Peyer's patch (tissue), 4 donors: ENCODE results near the gene GLYAT. TPM values are rescaled to one million over a fixed set of nuclear protein-coding genes. Genes with fewer than 3 reads are reported as not detected.
"Not testable (repeated sequence)": the region's sequence is repeated elsewhere in the genome, so short reads cannot be mapped to it uniquely, and the experiment has no call there.

Source experiments
- DNase-seq, 3 donors: peaks; one replicate each; pipeline ENCODE4 v3.0.0-alpha.2; 2017 to 2019
- H3K27ac ChIP-seq, 4 donors: fragments of 200-600 bp; sonication (generic); one replicate each; pipeline ENCODE4 v1.5.1; 2016 to 2019
- H3K27me3 ChIP-seq, 2 donors: fragments of 200-600 bp; sonication (generic); one replicate each; pipeline ENCODE4 v1.5.1; 2019
- H3K36me3 ChIP-seq, 3 donors: fragments of 200-600 bp; sonication (generic); one replicate each; pipeline ENCODE4 v1.5.1; 2016 to 2019
- H3K4me1 ChIP-seq, 4 donors: fragments of 200-600 bp; sonication (generic); one replicate each; pipeline ENCODE4 v1.5.1; 2016 to 2019
- H3K4me3 ChIP-seq, 4 donors: fragments of 200-600 bp; sonication (generic); 1 replicate in 3 of 4; 2 replicates in 1 of 4; pipeline ENCODE4 v1.5.1; 2016 to 2019; ENCODE audit warnings: mild to moderate bottlenecking in 1 of 4
- H3K9me3 ChIP-seq, 4 donors: fragments of 200-600 bp; sonication (generic); one replicate each; pipeline ENCODE4 v1.5.1; 2016 to 2019; ENCODE audit warnings: mild to moderate bottlenecking in 1 of 4
- CTCF ChIP-seq, 6 experiments: fragments of 450-650 bp in 4 of 6; fragments of 200-600 bp in 2 of 6; sonication (generic) in 1 of 6; IDR thresholded peaks; one replicate each; pipeline ENCODE4 v1.5.1; 2017 to 2019; ENCODE audit warnings: antibody characterized with exemption in 6 of 6, mild to moderate bottlenecking in 3 of 6, moderate library complexity in 1 of 6
- POLR2A ChIP-seq, 2 donors: fragments of 450-650 bp; IDR thresholded peaks; one replicate each; pipeline ENCODE4 v1.5.1; 2017; ENCODE audit warnings: antibody characterized with exemption in 2 of 2, mild to moderate bottlenecking in 2 of 2, moderate library complexity in 2 of 2
- total RNA-seq, 4 donors: library from RNA; depleted of rRNA; stranded (reverse); fragments of >200 nt; gene quantifications; one replicate each; pipeline ENCODE4 v1.1.0, GENCODE V29; 2016

Gene GLYAT
- total RNA-seq, 4 donors from 2014 or later, result not detected

GRCh38 chr11:58711832-58712231, 19.9 kb downstream of the GLYAT start:
- H3K4me1 ChIP-seq, result no peaks in the 10 kb centered on the region
- H3K27ac ChIP-seq, result no peak overlapping the region
- no peak for DNase-seq
- TF ChIP-seq CTCF (IDR thresholded peaks at IDR 0.05), result no peak
- no peak for TF ChIP-seq POLR2A (IDR thresholded peaks at IDR 0.05)
- no peaks in the 10 kb centered on the region for H3K9me3 ChIP-seq
- no peak overlapping the region for H3K4me3 ChIP-seq
- no peaks in the 10 kb centered on the region for H3K27me3 ChIP-seq
- H3K36me3 ChIP-seq, result no peaks in the 10 kb centered on the region

- TF ChIP-seq POLR2A (IDR thresholded peaks at IDR 0.05) (no peak), CTCF (IDR thresholded peaks at IDR 0.05) (no peak)
- Histone ChIP-seq H3K4me3 (no peak overlapping the region), H3K27ac (no peak overlapping the region), H3K27me3 (no peaks in the 10 kb centered on the region), H3K9me3 (peaks cover 0 to 5% (median 0%) of the 10 kb centered on the region in 4 donors), H3K36me3 (no peaks in the 10 kb centered on the region), H3K4me1 (no peaks in the 10 kb centered on the region)
- no peak for DNase-seq
Measured at GRCh38 chr11:58707767-58708166, 24.0 kb downstream of the GLYAT start.

GRCh38 chr11:58696825-58697224, 34.9 kb downstream of the GLYAT start:
- H3K4me1 ChIP-seq, result not testable (repeated sequence)

DNA sequence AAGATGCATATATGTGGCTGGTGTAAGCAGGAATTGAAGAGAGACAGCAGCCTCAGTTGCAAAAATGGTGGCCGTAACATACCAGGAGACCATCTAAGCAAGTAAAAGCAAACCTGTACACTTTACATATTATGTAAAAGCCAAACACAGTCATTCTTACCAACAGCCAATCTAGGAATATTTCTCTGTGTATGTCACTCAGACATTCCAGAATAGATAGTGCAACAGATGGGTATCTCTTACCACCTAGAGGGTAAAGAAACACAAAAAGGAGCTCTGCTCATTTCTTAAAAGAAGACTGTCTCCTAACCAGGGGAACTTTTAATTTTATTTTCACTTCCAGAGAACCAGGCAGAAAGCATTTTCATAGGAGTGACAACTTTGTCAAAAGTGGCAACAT, 38.7 kb downstream of the GLYAT start:
- H3K27ac ChIP-seq, result no peak overlapping the region
- H3K36me3 ChIP-seq, result no peaks in the 10 kb centered on the region
- DNase-seq, result no peak
- no peaks in the 10 kb centered on the region for H3K9me3 ChIP-seq
- H3K27me3 ChIP-seq, result no peaks in the 10 kb centered on the region
- no peak overlapping the region for H3K4me3 ChIP-seq
- no peaks in the 10 kb centered on the region for H3K4me1 ChIP-seq
- TF ChIP-seq CTCF (IDR thresholded peaks at IDR 0.05) (no peak), POLR2A (IDR thresholded peaks at IDR 0.05) (no peak)

More at GRCh38 chr11:58696825-58697224, 34.9 kb downstream of the GLYAT start:
- H3K4me3 ChIP-seq, H3K27ac ChIP-seq, H3K9me3 ChIP-seq, H3K36me3 ChIP-seq, H3K27me3 ChIP-seq, DNase-seq: not testable (repeated sequence)

DNA sequence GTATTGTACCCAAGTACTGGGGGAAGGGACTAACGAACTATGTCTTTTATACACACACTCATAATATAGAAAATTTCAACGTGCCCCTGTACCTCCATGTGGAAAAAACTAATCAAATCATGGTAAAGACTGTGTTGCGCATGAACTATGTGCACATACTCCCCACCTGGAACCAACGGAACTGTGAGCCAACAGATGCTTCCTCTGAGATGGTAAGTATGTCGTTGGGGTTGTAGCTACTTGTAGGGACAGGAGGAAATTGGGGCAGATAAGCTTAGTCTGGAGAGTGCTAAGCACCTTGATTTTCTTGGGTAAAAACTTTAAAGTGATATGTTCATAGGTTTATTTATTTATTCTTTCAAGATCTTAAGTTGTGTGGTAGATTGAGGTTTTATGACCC, 40.1 kb downstream of the GLYAT start:
- no peak for DNase-seq
- H3K27ac ChIP-seq, result no peak overlapping the region
- H3K4me1 ChIP-seq, result no peaks in the 10 kb centered on the region
- TF ChIP-seq POLR2A (IDR thresholded peaks at IDR 0.05) (no peak), CTCF (IDR thresholded peaks at IDR 0.05) (no peak)
- H3K27me3 ChIP-seq, result no peaks in the 10 kb centered on the region
- no peaks in the 10 kb centered on the region for H3K9me3 ChIP-seq
- no peaks in the 10 kb centered on the region for H3K36me3 ChIP-seq
- H3K4me3 ChIP-seq, result no peak overlapping the region

DNA sequence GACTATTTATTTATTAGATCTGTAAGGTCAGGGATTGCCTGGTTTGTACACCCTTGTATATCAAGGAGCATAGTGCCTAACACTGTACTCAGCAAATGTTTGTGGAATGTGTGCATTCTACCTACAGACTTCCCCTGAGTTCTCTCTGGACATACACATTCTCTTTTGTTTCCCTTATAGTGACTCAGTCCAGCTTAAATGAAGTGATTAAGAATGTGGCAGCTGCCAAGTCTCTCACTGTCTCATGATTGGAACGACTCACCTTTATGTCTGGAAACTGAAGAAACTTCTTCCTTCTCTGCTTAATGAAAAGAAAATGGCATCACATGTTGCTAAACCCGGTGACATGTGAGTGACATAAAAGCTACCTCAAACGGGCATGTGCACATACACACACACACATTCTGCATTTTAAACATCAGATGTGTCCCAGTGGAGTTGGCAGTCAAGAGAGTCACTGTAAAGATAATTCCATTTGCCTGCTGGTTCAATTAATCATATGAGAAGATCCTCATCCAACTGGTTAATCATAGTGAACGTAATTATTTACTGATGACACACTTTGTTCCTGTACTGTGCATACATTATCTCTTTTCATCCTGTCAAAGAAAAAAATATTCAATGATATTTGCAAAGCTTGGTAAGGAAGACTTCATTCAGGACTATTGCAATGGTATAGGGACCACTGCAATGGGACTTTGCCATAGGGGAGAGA, 42.8 kb downstream of the GLYAT start:
- no peak for TF ChIP-seq POLR2A (IDR thresholded peaks at IDR 0.05)
- no peak for TF ChIP-seq CTCF (IDR thresholded peaks at IDR 0.05)
- H3K9me3 ChIP-seq, result no peaks in the 10 kb centered on the region
- no peaks in the 10 kb centered on the region for H3K4me1 ChIP-seq
- DNase-seq, result no peak
- H3K4me3 ChIP-seq, result no peak overlapping the region
- no peaks in the 10 kb centered on the region for H3K36me3 ChIP-seq
- H3K27ac ChIP-seq, result no peak overlapping the region
- no peaks in the 10 kb centered on the region for H3K27me3 ChIP-seq
